Cardiac septum (tissue), 1 donor: ENCODE results near the gene VPS13C. TPM values are rescaled to one million over a fixed set of nuclear protein-coding genes. Genes with fewer than 3 reads are reported as not detected.

Source experiments
- total RNA-seq: library from RNA; stranded (reverse); fragmentation: NEBNext Ultra II Directional; extraction: Animal tissue kit (Norgen Biotek cat#: 25700); gene quantifications from one replicate; pipeline ENCODE4 v1.2.1, GENCODE V29; 2021
- donor health status: DM: no; HTN: no; CAD: no.

VPS13C gene
- total RNA-seq, 1 donor from 2014 or later: 35.2 TPM

Other genes starting within 250 kb of the VPS13C start
- gene C2CD4A, start 6.5 kb upstream of the VPS13C start, total RNA-seq: 0.05 TPM
- 1.7 TPM for gene C2CD4B, start 104.8 kb upstream of the VPS13C start, total RNA-seq